HEK293 (cell line): Measurements from ENCODE around the gene SMIM13.

Experiments
- CTCF ChIP-seq: fragments of 450-650 bp; formaldehyde crosslinking; IDR thresholded peaks from 2 replicates; pipeline ENCODE4 v1.5.1; 2016; ENCODE audit warnings: missing biosample characterization, missing genetic modification characterization
- FEZF1 ChIP-seq: fragments of 450-650 bp; formaldehyde crosslinking; IDR thresholded peaks from 2 replicates; pipeline ENCODE4 v1.5.1; 2016; ENCODE audit warnings: missing biosample characterization, missing genetic modification characterization
- GFI1B ChIP-seq: fragments of 450-650 bp; formaldehyde crosslinking; IDR thresholded peaks from 2 replicates; pipeline ENCODE4 v1.5.1; 2016; ENCODE audit warnings: missing biosample characterization, missing genetic modification characterization
- GLI4 ChIP-seq: fragments of 450-650 bp; formaldehyde crosslinking; IDR thresholded peaks from 2 replicates; pipeline ENCODE4 v1.5.1; 2016; ENCODE audit warnings: missing biosample characterization, missing genetic modification characterization
- KLF10 ChIP-seq: fragments of 450-650 bp; IDR thresholded peaks from 2 replicates; pipeline ENCODE4 v1.5.1; 2018; ENCODE audit warnings: missing biosample characterization, mild to moderate bottlenecking, missing genetic modification characterization
- KLF8 ChIP-seq: fragments of 450-650 bp; formaldehyde crosslinking; IDR thresholded peaks from 2 replicates; pipeline ENCODE4 v1.5.1; 2016; ENCODE audit warnings: missing biosample characterization, missing genetic modification characterization
- KLF9 ChIP-seq: fragments of 450-650 bp; formaldehyde crosslinking; IDR thresholded peaks from 2 replicates; pipeline ENCODE4 v1.5.1; 2016; ENCODE audit warnings: missing biosample characterization, missing genetic modification characterization, low read depth
- PRDM4 ChIP-seq: fragments of 450-650 bp; formaldehyde crosslinking; IDR thresholded peaks from 2 replicates; pipeline ENCODE4 v1.5.1; 2017; ENCODE audit warnings: missing biosample characterization, missing genetic modification characterization
- PRDM6 ChIP-seq: fragments of 450-650 bp; formaldehyde crosslinking; IDR thresholded peaks from 2 replicates; pipeline ENCODE4 v1.5.1; 2017; ENCODE audit warnings: missing biosample characterization, missing genetic modification characterization
- ZBTB26 ChIP-seq: fragments of 450-650 bp; formaldehyde crosslinking; optimal IDR thresholded peaks from 2 replicates; pipeline ENCODE3; 2016; ENCODE audit warnings: missing biosample characterization, mild to moderate bottlenecking, missing genetic modification characterization
- ZNF157 ChIP-seq: fragments of 450-650 bp; formaldehyde crosslinking; IDR thresholded peaks from 2 replicates; pipeline ENCODE4 v1.5.1; 2016; ENCODE audit warnings: missing biosample characterization, missing genetic modification characterization
- ZNF175 ChIP-seq: fragments of 450-650 bp; formaldehyde crosslinking; IDR thresholded peaks from 2 replicates; pipeline ENCODE4 v1.5.1; 2016; ENCODE audit warnings: missing biosample characterization, missing genetic modification characterization
- ZNF184 ChIP-seq: fragments of 450-650 bp; IDR thresholded peaks from 2 replicates; pipeline ENCODE4 v1.5.1; 2018; ENCODE audit warnings: missing biosample characterization, mild to moderate bottlenecking, missing genetic modification characterization
- ZNF362 ChIP-seq: fragments of 450-650 bp; formaldehyde crosslinking; IDR thresholded peaks from 2 replicates; pipeline ENCODE4 v1.5.1; 2016; ENCODE audit warnings: missing biosample characterization, missing genetic modification characterization
- ZNF423 ChIP-seq: fragments of 450-650 bp; formaldehyde crosslinking; IDR thresholded peaks from 2 replicates; pipeline ENCODE4 v1.5.1; 2016; ENCODE audit warnings: missing biosample characterization, missing genetic modification characterization
- ZNF488 ChIP-seq: fragments of 450-650 bp; formaldehyde crosslinking; IDR thresholded peaks from 2 replicates; pipeline ENCODE4 v1.5.1; 2016; ENCODE audit warnings: missing biosample characterization, missing genetic modification characterization
- ZNF518A ChIP-seq: fragments of 450-650 bp; formaldehyde crosslinking; conservative IDR thresholded peaks from 2 replicates; pipeline ENCODE4 v1.5.1; 2016; ENCODE audit warnings: low read depth, missing biosample characterization, missing genetic modification characterization
- ZNF544 ChIP-seq: fragments of 450-650 bp; formaldehyde crosslinking; IDR thresholded peaks from 2 replicates; pipeline ENCODE4 v1.5.0; 2017; ENCODE audit warnings: missing biosample characterization, missing genetic modification characterization
- ZNF549 ChIP-seq: fragments of 450-650 bp; IDR thresholded peaks from 2 replicates; pipeline ENCODE4 v1.5.1; 2018; ENCODE audit warnings: missing biosample characterization, missing genetic modification characterization, mild to moderate bottlenecking, inconsistent platforms, moderate library complexity
- ZNF658 ChIP-seq: fragments of 450-650 bp; formaldehyde crosslinking; IDR thresholded peaks from 2 replicates; pipeline ENCODE4; 2016; ENCODE audit warnings: missing biosample characterization, missing genetic modification characterization
- ZNF664 ChIP-seq: fragments of 450-650 bp; formaldehyde crosslinking; IDR thresholded peaks from 2 replicates; pipeline ENCODE4 v1.5.1; 2016; ENCODE audit warnings: missing biosample characterization, missing genetic modification characterization
- ZNF707 ChIP-seq: fragments of 450-650 bp; formaldehyde crosslinking; IDR thresholded peaks from 2 replicates; pipeline ENCODE4 v1.5.1; 2016; ENCODE audit warnings: missing biosample characterization, missing genetic modification characterization
- ZNF785 ChIP-seq: fragments of 450-650 bp; formaldehyde crosslinking; IDR thresholded peaks from 2 replicates; pipeline ENCODE4 v1.5.1; 2016; ENCODE audit warnings: missing biosample characterization, missing genetic modification characterization
- ZNF791 ChIP-seq: fragments of 450-650 bp; formaldehyde crosslinking; IDR thresholded peaks from 2 replicates; pipeline ENCODE4 v1.5.1; 2016; ENCODE audit warnings: missing biosample characterization, missing genetic modification characterization
- ZSCAN30 ChIP-seq: fragments of 450-650 bp; IDR thresholded peaks from 2 replicates; pipeline ENCODE4 v1.5.1; 2018; ENCODE audit warnings: missing biosample characterization, mild to moderate bottlenecking, missing genetic modification characterization, moderate library complexity

SMIM13 gene

GRCh38 chr6:11120271-11121005, 26.8 kb downstream of the SMIM13 start (continued):
- TF ChIP-seq CTCF (tag by site-specific recombination) (no peak), GLI4 (tag by site-specific recombination) (no peak), PRDM4 (tag by site-specific recombination) (0 out of 2 replicates have a peak, but pooled peaks have one; percentile 31), ZNF184 (tag by site-specific recombination) (no peak), ZNF362 (no peak), KLF8 (tag by site-specific recombination) (peak; percentile 38; the same call in 1 of the 2 replicates), ZNF664 (tag by site-specific recombination) (peak; percentile 55; the same call in 1 of the 2 replicates), KLF9 (tag by site-specific recombination) (0 out of 2 replicates have a peak, but pooled peaks have one; percentile 12), ZNF549 (tag by site-specific recombination) (no peak), GFI1B (tag by site-specific recombination) (peak; percentile 92), ZNF785 (no peak), PRDM6 (tag by site-specific recombination) (peak; percentile 91), ZNF175 (tag by site-specific recombination) (no peak), ZNF488 (tag by site-specific recombination) (no peak), ZNF157 (tag by site-specific recombination) (no peak), FEZF1 (tag by site-specific recombination) (peak; percentile 77), ZNF518A (tag by site-specific recombination) (peak; percentile 34; the same call in 1 of the 2 replicates), ZNF707 (no peak), ZSCAN30 (tag by site-specific recombination) (peak; percentile 92), ZNF423 (no peak), ZNF544 (tag by site-specific recombination) (no peak), KLF10 (tag by site-specific recombination) (no peak; the same call in none of the 2 replicates), ZNF658 (tag by site-specific recombination) (no peak), ZBTB26 (tag by site-specific recombination) (no peak), ZNF791 (no peak)
